ENCODE measurements around the gene TMEM69. TPM values are rescaled to one million over a fixed set of nuclear protein-coding genes. Genes with fewer than 3 reads are reported as not detected.

The TMEM69 gene
- total and polyA plus RNA-seq, 2 of the 4 experiments (the other 2 are of a cell fraction) = 19.9 to 33.6 TPM

GRCh38 chr1:45654540-45655280 is 33.3 kb upstream of the TMEM69 start:
- H2BK120ac ChIP-seq (ENCODE audit: low read depth, low read length) = no peak overlapping the region
- H4K91ac ChIP-seq (ENCODE audit: insufficient read depth, low read depth, low read length) = no peak overlapping the region
- H3K4me2 ChIP-seq (ENCODE audit: low read depth, low read length) = no peak overlapping the region
- H3K9ac ChIP-seq (ENCODE audit: low read depth, low read length) = no peak overlapping the region
- H3K4ac ChIP-seq (ENCODE audit: low read depth, low read length) = no peak overlapping the region
- TF ChIP-seq RFX5 (IDR thresholded peaks at IDR 0.05; ENCODE audit: low read depth, low read length) (no peak), USF2 (IDR thresholded peaks at IDR 0.05; ENCODE audit: low read depth, low read length) (no peak), CEBPB (IDR thresholded peaks at IDR 0.05; ENCODE audit: low read depth, low read length) (peak; percentile 95), FOS (IDR thresholded peaks at IDR 0.05; ENCODE audit: low read depth, low read length) (no peak), MAFK (IDR thresholded peaks at IDR 0.05; ENCODE audit: low read depth, low read length) (no peak), MAZ (IDR thresholded peaks at IDR 0.05; ENCODE audit: borderline replicate concordance, low read depth, low read length) (no peak), SMC3 (IDR thresholded peaks at IDR 0.05; ENCODE audit: low read depth, low read length) (no peak), POLR2A (IDR thresholded peaks at IDR 0.05; ENCODE audit: low read depth, low read length) (no peak), CTCF (conservative IDR thresholded peaks at IDR 0.05; ENCODE audit: low read depth, low read length) (no peak)
- dilution Hi-C loops (cut with HindIII; ENCODE audit: low sequenced_read_pairs, unreplicated experiment) (no loop called here), intact Hi-C loops (cut with micrococcal nuclease) (no loop called here), in situ Hi-C loops (cut with MboI; ENCODE audit: low sequenced_read_pairs) (no loop called here)
- no peak overlapping the region for H3K23ac ChIP-seq (ENCODE audit: low read depth, low read length)
- H2AK5ac ChIP-seq (ENCODE audit: low read depth, low read length) = no peak overlapping the region
- H3K36me3 ChIP-seq (ENCODE audit: control insufficient read depth, insufficient read depth, low read length) = peaks cover 59% of the 10 kb centered on the region
- WGBS, 2 experiments (ENCODE audit: extremely low coverage in 2 of 2, insufficient read length in 1 of 2) = no CpG with 5 or more reads among the region's 12 CpGs
- H3K18ac ChIP-seq (ENCODE audit: low read depth, low read length) = no peak overlapping the region
- H3K4me1 ChIP-seq (ENCODE audit: control insufficient read depth, insufficient read depth, low read length) = peaks cover 2% of the 10 kb centered on the region; the same call in 1 of the 2 replicates
- peak; percentile 60 for ATAC-seq (ENCODE audit: low read depth)
- H4K5ac ChIP-seq (ENCODE audit: low read depth, low read length) = no peak overlapping the region
- 0 out of 2 replicates have a peak, but pooled peaks cover 7% of the 10 kb centered on the region for H4K20me1 ChIP-seq (ENCODE audit: insufficient read depth, low read length)
- H3K14ac ChIP-seq (replicated peaks; ENCODE audit: low read depth, low read length) = no peak overlapping the region
- H3K9me3 ChIP-seq (ENCODE audit: control insufficient read depth, insufficient read depth, low read length) = no peaks in the 10 kb centered on the region
- no peak overlapping the region for H2BK5ac ChIP-seq (ENCODE audit: low read depth, low read length, poor library complexity, severe bottlenecking)
- H2BK15ac ChIP-seq (ENCODE audit: low read depth, low read length) = no peak overlapping the region
- no peak overlapping the region for H2BK20ac ChIP-seq (ENCODE audit: low read depth, low read length)
- POLR2A ChIA-PET (ENCODE audit: unreplicated experiment) = no interaction called here
- H2AFZ ChIP-seq (replicated peaks; ENCODE audit: low read length, poor library complexity) = no peak overlapping the region
- H3K79me1 ChIP-seq (ENCODE audit: low read depth in 1 of 2, low read length in 2 of 2) = peaks cover 31 to 55% of the 10 kb centered on the region in 2 experiments
- H3K9me1 ChIP-seq (ENCODE audit: insufficient read depth, low read length) = peaks cover 6% of the 10 kb centered on the region
- BruUV-seq (replicated peaks) = no TSS peak
- no peaks in the 10 kb centered on the region for H3K27me3 ChIP-seq (ENCODE audit: control insufficient read depth, insufficient read depth, low read length)
- no peak overlapping the region for H3K56ac ChIP-seq (ENCODE audit: extremely low read depth, insufficient read depth, low read length)
- H2AK9ac ChIP-seq (replicated peaks; ENCODE audit: low read depth, low read length, poor library complexity) = no peak overlapping the region
- peak; percentile 65 for DNase-seq
- H4K8ac ChIP-seq (ENCODE audit: low read depth in 2 of 2, low read length in 2 of 2) = no peak overlapping the region
- no peak overlapping the region for H3K4me3 ChIP-seq (ENCODE audit: insufficient read depth, low read depth, low read length)
- CTCF ChIA-PET = interaction anchor here (0.8 kb wide), 1 partner anchor 569 kb away, joined by 3 read pairs; no protein-coding TSS in a partner anchor
- H3K27ac ChIP-seq (ENCODE audit: insufficient read depth, low read length) = peak overlapping the region; percentile 33; the same call in 1 of the 2 replicates
